ENCODE measurements around the gene RAB11FIP4. TPM values are rescaled to one million over a fixed set of nuclear protein-coding genes. Genes with fewer than 3 reads are reported as not detected.

The RAB11FIP4 gene
- total and polyA plus RNA-seq, 9 of the 15 experiments (the other 6 are each of a cell fraction or from before 2014, with no cell fraction given): 0.62 to 16.6 (median 8.9) TPM

DNA sequence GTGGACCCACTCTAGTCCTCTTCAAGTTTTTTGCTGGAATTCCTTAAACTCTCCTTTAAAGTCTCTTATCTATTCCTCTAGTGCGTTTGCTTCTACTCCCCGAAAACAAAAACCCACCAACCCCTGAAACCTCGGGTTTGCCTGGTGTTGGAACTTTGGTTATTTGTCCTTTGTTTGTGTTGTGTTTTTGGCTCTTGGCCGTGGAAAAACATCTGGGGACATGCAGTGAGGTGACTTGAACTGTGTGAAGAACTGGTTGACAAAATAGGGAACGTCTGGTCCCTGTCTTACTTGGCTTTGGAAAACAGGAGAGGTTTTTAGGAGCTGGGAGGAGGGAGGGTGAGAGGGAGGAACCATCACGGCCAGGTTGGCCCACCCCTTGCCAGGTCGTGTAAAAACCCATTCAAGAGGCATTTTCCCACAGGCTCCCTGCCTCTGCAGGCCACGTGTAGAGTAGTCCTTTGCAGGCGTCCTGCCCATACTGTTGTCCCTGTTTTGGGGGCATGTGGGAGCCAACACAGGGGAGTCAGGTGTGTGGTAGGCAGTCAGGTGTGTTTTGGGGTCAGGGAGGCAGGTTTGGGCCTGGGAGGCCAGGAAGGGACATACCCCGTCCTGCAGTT lies 169.3 kb downstream of the RAB11FIP4 start (continued):
- TF ChIP-seq, protein P1, sequence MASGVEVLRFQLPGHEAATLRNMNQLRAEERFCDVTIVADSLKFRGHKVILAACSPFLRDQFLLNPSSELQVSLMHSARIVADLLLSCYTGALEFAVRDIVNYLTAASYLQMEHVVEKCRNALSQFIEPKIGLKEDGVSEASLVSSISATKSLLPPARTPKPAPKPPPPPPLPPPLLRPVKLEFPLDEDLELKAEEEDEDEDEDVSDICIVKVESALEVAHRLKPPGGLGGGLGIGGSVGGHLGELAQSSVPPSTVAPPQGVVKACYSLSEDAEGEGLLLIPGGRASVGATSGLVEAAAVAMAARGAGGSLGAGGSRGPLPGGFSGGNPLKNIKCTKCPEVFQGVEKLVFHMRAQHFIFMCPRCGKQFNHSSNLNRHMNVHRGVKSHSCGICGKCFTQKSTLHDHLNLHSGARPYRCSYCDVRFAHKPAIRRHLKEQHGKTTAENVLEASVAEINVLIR (CRISPR knock-in tag; IDR thresholded peaks at IDR 0.05): no peak
- no peak for TF ChIP-seq TAF1 (IDR thresholded peaks at IDR 0.05; ENCODE audit: control insufficient read depth, extremely low read depth, insufficient read depth, low read length, severe bottlenecking)

DNA sequence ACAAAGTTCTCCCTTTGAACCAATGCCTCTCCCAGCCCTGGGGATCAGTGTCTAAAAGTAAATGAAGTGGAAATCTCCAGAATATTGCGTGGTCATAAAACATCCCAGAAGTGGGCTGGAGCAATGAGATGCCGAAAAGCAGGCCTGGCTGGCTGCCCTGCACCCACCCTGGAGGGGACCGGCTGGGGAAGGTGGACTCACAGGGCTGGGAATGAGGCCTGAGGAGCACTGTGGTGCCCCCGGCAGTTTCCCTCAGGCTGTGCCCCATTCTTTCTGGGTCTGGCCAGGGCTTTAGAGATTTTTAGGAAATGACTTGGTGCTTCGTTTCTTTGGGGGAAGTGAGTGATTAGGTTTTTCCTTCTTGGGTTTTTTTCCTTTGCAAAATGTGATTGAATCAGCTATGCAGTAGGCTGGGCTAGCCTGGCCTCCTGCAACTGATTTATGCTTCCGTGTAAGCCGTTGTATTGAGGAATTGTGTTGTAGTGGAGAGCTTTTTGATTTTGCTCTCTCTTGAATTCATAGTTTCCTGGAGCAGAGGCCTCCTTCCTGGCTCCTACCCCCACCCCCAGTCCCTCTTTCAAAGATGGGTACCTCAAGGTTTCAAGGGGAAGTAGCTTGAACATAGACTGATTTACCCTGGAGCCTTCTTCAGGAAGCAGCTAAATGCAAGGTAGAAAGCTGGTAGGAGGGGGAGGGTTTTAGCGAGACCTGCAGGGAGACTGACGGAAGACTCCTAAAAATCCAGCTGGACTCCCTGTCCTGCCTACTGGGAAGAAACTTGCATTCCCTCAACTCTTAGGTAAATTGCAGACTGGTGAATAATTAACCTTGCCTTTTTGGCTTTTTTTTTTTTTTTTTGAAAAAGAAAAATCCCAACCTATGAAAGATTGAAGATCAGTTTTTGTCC lies 170.2 kb downstream of the RAB11FIP4 start:
- no peak overlapping the region for H3K4me2 ChIP-seq (ENCODE audit: insufficient read depth, low read length)
- H3K4me1 ChIP-seq (replicated peaks in 1 of 2; ENCODE audit: control insufficient read depth in 2 of 2, insufficient read depth in 2 of 2, low read length in 2 of 2): peaks cover 0 to 28% of the 10 kb centered on the region in 2 experiments; a peak in 2 of 5 replicates
- H3K4me3 ChIP-seq: no peak overlapping the region
- no peaks in the 10 kb centered on the region for H3K79me2 ChIP-seq (ENCODE audit: control insufficient read depth, insufficient read depth, low read length)
- ChIA-PET POLR2A (interaction anchor here (0.7 kb wide), 1 partner anchor 234 kb away, joined by 3 read pairs; no protein-coding TSS in a partner anchor), CTCF (ENCODE audit: low intra/inter-chr PET ratio) (no interaction called here)
- ATAC-seq (no peak), DNase-seq (ENCODE audit: extremely low read depth in 1 of 4, low spot score in 3 of 4) (no peak), FAIRE-seq (no peak)
- no peak overlapping the region for H3K27ac ChIP-seq (ENCODE audit: extremely low read depth, low read depth, low read length)
- H4K20me1 ChIP-seq (replicated peaks; ENCODE audit: control insufficient read depth, insufficient read depth, low read length): no peaks in the 10 kb centered on the region
- 34% methylated on average over 9 of the region's 9 CpGs for WGBS (ENCODE audit: insufficient coverage, low coverage, missing lambda C conversion rate)
- intact Hi-C loops (cut with micrococcal nuclease) (no loop called here), in situ Hi-C loops (cut with MboI) (no loop called here)
- H3K9ac ChIP-seq (ENCODE audit: insufficient read depth in 1 of 2, low read depth in 2 of 2, low read length in 2 of 2): no peak overlapping the region
- BruUV-seq (replicated peaks): no TSS peak
- H2AFZ ChIP-seq (ENCODE audit: low read depth, low read length): no peak overlapping the region
- peaks cover 10 to 36% of the 10 kb centered on the region in 2 experiments; a peak in 4 of 5 replicates for H3K27me3 ChIP-seq (ENCODE audit: control insufficient read depth in 2 of 2, insufficient read depth in 2 of 2, low read length in 2 of 2)
- H3K36me3 ChIP-seq (ENCODE audit: control insufficient read depth, insufficient read depth, low read length): no peaks in the 10 kb centered on the region
- H3K9me3 ChIP-seq (replicated peaks; ENCODE audit: control insufficient read depth, insufficient read depth, low read depth, low read length): no peaks in the 10 kb centered on the region
- TF ChIP-seq, protein P2, sequence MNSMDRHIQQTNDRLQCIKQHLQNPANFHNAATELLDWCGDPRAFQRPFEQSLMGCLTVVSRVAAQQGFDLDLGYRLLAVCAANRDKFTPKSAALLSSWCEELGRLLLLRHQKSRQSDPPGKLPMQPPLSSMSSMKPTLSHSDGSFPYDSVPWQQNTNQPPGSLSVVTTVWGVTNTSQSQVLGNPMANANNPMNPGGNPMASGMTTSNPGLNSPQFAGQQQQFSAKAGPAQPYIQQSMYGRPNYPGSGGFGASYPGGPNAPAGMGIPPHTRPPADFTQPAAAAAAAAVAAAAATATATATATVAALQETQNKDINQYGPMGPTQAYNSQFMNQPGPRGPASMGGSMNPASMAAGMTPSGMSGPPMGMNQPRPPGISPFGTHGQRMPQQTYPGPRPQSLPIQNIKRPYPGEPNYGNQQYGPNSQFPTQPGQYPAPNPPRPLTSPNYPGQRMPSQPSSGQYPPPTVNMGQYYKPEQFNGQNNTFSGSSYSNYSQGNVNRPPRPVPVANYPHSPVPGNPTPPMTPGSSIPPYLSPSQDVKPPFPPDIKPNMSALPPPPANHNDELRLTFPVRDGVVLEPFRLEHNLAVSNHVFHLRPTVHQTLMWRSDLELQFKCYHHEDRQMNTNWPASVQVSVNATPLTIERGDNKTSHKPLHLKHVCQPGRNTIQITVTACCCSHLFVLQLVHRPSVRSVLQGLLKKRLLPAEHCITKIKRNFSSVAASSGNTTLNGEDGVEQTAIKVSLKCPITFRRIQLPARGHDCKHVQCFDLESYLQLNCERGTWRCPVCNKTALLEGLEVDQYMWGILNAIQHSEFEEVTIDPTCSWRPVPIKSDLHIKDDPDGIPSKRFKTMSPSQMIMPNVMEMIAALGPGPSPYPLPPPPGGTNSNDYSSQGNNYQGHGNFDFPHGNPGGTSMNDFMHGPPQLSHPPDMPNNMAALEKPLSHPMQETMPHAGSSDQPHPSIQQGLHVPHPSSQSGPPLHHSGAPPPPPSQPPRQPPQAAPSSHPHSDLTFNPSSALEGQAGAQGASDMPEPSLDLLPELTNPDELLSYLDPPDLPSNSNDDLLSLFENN (IDR thresholded peaks at IDR 0.05; ENCODE audit: low read depth in 2 of 2, low read length in 2 of 2): no peak
- no peaks in the 10 kb centered on the region for H3K9me1 ChIP-seq (ENCODE audit: control insufficient read depth, insufficient read depth, low read length)

Measured in K562 (cell line).